Measurements from ENCODE around the gene NTN1. TPM values are rescaled to one million over a fixed set of nuclear protein-coding genes. Genes with fewer than 3 reads are reported as not detected.

NTN1 gene
- total RNA-seq, 1 experiment from 2014 or later, result 14.5 TPM

DNA sequence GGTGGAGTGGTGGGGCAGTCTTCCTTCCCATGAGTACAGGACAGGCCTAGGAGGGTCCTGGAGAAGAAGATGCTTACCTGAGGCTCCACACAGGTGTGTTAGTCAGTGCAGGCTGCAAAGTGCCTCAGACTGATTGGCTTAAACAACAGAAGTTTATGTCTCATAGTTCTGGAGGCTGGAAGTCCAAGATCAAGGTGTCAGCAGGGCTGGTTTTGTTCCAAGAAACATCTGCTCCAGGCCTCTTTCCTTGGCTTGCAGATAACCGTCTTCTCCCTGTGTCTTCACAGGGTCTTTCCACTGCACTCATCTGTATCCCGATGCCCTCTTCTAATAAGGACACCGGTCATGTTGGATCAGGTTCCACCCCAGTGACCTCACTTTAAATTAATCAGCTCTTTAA is 153.0 kb downstream of the NTN1 start:
- CTCF ChIA-PET, result no interaction called here
- TF ChIP-seq CTCF (IDR thresholded peaks at IDR 0.05) (no peak), TCF7L2 (IDR thresholded peaks at IDR 0.05; ENCODE audit: low read depth, low read length) (no peak), SIN3A (IDR thresholded peaks at IDR 0.05; ENCODE audit: borderline replicate concordance, insufficient read depth, low read depth, low read length) (no peak)
- TF ChIP-seq, protein P1, sequence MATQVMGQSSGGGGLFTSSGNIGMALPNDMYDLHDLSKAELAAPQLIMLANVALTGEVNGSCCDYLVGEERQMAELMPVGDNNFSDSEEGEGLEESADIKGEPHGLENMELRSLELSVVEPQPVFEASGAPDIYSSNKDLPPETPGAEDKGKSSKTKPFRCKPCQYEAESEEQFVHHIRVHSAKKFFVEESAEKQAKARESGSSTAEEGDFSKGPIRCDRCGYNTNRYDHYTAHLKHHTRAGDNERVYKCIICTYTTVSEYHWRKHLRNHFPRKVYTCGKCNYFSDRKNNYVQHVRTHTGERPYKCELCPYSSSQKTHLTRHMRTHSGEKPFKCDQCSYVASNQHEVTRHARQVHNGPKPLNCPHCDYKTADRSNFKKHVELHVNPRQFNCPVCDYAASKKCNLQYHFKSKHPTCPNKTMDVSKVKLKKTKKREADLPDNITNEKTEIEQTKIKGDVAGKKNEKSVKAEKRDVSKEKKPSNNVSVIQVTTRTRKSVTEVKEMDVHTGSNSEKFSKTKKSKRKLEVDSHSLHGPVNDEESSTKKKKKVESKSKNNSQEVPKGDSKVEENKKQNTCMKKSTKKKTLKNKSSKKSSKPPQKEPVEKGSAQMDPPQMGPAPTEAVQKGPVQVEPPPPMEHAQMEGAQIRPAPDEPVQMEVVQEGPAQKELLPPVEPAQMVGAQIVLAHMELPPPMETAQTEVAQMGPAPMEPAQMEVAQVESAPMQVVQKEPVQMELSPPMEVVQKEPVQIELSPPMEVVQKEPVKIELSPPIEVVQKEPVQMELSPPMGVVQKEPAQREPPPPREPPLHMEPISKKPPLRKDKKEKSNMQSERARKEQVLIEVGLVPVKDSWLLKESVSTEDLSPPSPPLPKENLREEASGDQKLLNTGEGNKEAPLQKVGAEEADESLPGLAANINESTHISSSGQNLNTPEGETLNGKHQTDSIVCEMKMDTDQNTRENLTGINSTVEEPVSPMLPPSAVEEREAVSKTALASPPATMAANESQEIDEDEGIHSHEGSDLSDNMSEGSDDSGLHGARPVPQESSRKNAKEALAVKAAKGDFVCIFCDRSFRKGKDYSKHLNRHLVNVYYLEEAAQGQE (IDR thresholded peaks at IDR 0.05; ENCODE audit: insufficient read depth in 1 of 2, low read depth in 2 of 2, low read length in 1 of 2), result no peak
- in situ Hi-C loops (cut with HindIII; ENCODE audit: low pct_unique_long_range_greater_than_20kb, low sequenced_read_pairs), result no loop called here
- BruUV-seq (replicated peaks), result no TSS peak
- POLR2A ChIA-PET, result no interaction called here
- no peak for ATAC-seq
- Histone ChIP-seq H3K36me3 (ENCODE audit: control insufficient read depth, insufficient read depth, low read length) (no peaks in the 10 kb centered on the region), H3K9me3 (ENCODE audit: control insufficient read depth, insufficient read depth, low read depth, low read length) (no peaks in the 10 kb centered on the region), H3K27me3 (ENCODE audit: control insufficient read depth, insufficient read depth, low read length) (no peaks in the 10 kb centered on the region), H3K4me1 (ENCODE audit: control insufficient read depth, insufficient read depth, low read length) (no peaks in the 10 kb centered on the region), H3K27ac (ENCODE audit: low read length) (no peak overlapping the region), H3K4me3 (ENCODE audit: low read depth in 2 of 2, low read length in 2 of 2) (no peak overlapping the region)
- intact Hi-C loops (cut with micrococcal nuclease; ENCODE audit: unreplicated experiment), result no loop called here
- DNase-seq (ENCODE audit: low read depth, low spot score), result no peak

- Histone ChIP-seq H3K9me3 (ENCODE audit: control insufficient read depth, insufficient read depth, low read depth, low read length) (no peaks in the 10 kb centered on the region), H3K27me3 (ENCODE audit: control insufficient read depth, insufficient read depth, low read length) (no peaks in the 10 kb centered on the region), H3K27ac (ENCODE audit: low read length) (no peak overlapping the region), H3K4me1 (ENCODE audit: control insufficient read depth, insufficient read depth, low read length) (no peaks in the 10 kb centered on the region), H3K4me3 (ENCODE audit: low read depth in 2 of 2, low read length in 2 of 2) (no peak overlapping the region), H3K36me3 (ENCODE audit: control insufficient read depth, insufficient read depth, low read length) (no peaks in the 10 kb centered on the region)
- ChIA-PET CTCF (no interaction called here), POLR2A (no interaction called here)
- TF ChIP-seq TCF7L2 (IDR thresholded peaks at IDR 0.05; ENCODE audit: low read depth, low read length) (no peak), POLR2AphosphoS5 (IDR thresholded peaks at IDR 0.05; ENCODE audit: low read depth, low read length) (no peak), SIN3A (IDR thresholded peaks at IDR 0.05; ENCODE audit: borderline replicate concordance, insufficient read depth, low read depth, low read length) (no peak), CTCF (IDR thresholded peaks at IDR 0.05) (no peak)
- TF ChIP-seq, protein P1 (IDR thresholded peaks at IDR 0.05; ENCODE audit: insufficient read depth in 1 of 2, low read depth in 2 of 2, low read length in 1 of 2), result no peak
- no TSS peak for BruUV-seq (replicated peaks)
- intact Hi-C loops (cut with micrococcal nuclease; ENCODE audit: unreplicated experiment) (no loop called here), in situ Hi-C loops (cut with HindIII; ENCODE audit: low pct_unique_long_range_greater_than_20kb, low sequenced_read_pairs) (no loop called here)
- ATAC-seq (no peak), DNase-seq (ENCODE audit: low read depth, low spot score) (no peak)
Observed at GRCh38 chr17:9174779-9175574, 153.7 kb downstream of the NTN1 start.
